ENCODE data around the gene BRPF1.

- TF ChIP-seq CTCF (conservative IDR thresholded peaks at IDR 0.05; ENCODE audit: low read length) (no peak), EZH2phosphoT487 (IDR thresholded peaks at IDR 0.05; ENCODE audit: borderline replicate concordance) (no peak)
These were observed 1.2 kb downstream of the BRPF1 start for GRCh38 chr3:9732740-9733115.

Data from Loucy (cell line).